Vagina (tissue), 2 donors: Measurements from ENCODE around the gene PTPRD.

Experiments used
- POLR2A ChIP-seq, 2 donors: fragments of 450-650 bp; IDR thresholded peaks; one replicate each; pipeline ENCODE4 v1.6.1; 2017; ENCODE audit warnings: antibody characterized with exemption in 2 of 2, mild to moderate bottlenecking in 2 of 2, moderate library complexity in 2 of 2
- POLR2AphosphoS5 ChIP-seq, 2 donors: sonication (generic); formaldehyde crosslinking; IDR thresholded peaks; one replicate each; pipeline ENCODE4 v1.9.0; 2017; ENCODE audit warnings: antibody characterized with exemption in 2 of 2, mild to moderate bottlenecking in 2 of 2, low read depth in 1 of 2; ENCODE audit not compliant: insufficient read depth in 1 of 2
- TF ChIP-seq, protein P1 (sequence below), 3 experiments: fragments of 450-650 bp in 2 of 3; fragments of 200-600 bp in 1 of 3; sonication (generic) in 1 of 3; IDR thresholded peaks; one replicate each; pipeline ENCODE4 v1.5.1; 2017 to 2019; ENCODE audit warnings: antibody characterized with exemption in 3 of 3, mild to moderate bottlenecking in 2 of 3, moderate library complexity in 2 of 3

DNA sequence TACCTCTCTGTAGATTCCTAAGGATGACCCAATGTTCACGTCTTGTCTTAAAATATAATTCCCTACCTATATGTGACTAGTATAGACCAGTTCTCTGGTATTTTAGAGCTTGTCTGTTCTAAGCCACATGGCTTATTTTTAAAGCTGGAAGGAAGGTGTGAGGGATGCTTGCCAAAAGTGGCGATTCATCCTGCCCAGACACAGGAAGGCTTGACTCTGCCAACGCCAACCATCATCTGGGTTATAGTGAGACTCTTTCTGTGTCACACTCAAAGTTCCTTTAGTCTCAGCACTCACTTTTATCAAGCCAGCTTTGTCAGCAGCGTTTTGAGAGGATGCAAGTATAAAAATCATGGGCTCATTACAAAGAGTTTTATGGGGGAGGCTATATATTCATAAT, 500.0 kb downstream of the PTPRD start:
- TF ChIP-seq POLR2A (IDR thresholded peaks at IDR 0.05), result no peak
- TF ChIP-seq, protein P1, sequence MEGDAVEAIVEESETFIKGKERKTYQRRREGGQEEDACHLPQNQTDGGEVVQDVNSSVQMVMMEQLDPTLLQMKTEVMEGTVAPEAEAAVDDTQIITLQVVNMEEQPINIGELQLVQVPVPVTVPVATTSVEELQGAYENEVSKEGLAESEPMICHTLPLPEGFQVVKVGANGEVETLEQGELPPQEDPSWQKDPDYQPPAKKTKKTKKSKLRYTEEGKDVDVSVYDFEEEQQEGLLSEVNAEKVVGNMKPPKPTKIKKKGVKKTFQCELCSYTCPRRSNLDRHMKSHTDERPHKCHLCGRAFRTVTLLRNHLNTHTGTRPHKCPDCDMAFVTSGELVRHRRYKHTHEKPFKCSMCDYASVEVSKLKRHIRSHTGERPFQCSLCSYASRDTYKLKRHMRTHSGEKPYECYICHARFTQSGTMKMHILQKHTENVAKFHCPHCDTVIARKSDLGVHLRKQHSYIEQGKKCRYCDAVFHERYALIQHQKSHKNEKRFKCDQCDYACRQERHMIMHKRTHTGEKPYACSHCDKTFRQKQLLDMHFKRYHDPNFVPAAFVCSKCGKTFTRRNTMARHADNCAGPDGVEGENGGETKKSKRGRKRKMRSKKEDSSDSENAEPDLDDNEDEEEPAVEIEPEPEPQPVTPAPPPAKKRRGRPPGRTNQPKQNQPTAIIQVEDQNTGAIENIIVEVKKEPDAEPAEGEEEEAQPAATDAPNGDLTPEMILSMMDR (IDR thresholded peaks at IDR 0.05), result no peak
- no peak for TF ChIP-seq POLR2AphosphoS5 (IDR thresholded peaks at IDR 0.05; ENCODE audit: insufficient read depth in 1 of 2, low read depth in 1 of 2)
